Measurements from ENCODE around the gene CDSN. TPM values are rescaled to one million over a fixed set of nuclear protein-coding genes. Genes with fewer than 3 reads are reported as not detected.

CDSN gene
- polyA plus RNA-seq, 1 donor (not counting 4 experiments of a cell fraction or from before 2014, with no cell fraction given), result 4.0 TPM

GRCh38 chr6:31140643-31141042 lies 20.4 kb upstream of the CDSN start:
- Histone ChIP-seq H3K4me2 (ENCODE audit: control insufficient read depth, extremely low read depth, insufficient read depth, low read depth, low read length) (no peak overlapping the region), H3K4me3 (ENCODE audit: control insufficient read depth in 2 of 3, extremely low read depth in 1 of 3, insufficient read depth in 2 of 3, low read depth in 1 of 3, low read length in 3 of 3) (no peak overlapping the region), H2AFZ (ENCODE audit: control insufficient read depth, low read length) (no peak overlapping the region), H3K9me1 (ENCODE audit: control insufficient read depth, extremely low read depth, insufficient read depth, low read length) (no peaks in the 10 kb centered on the region), H3K4me1 (ENCODE audit: control insufficient read depth, extremely low read depth, insufficient read depth, low read length) (peaks cover 10% of the 10 kb centered on the region), H3K36me3 (ENCODE audit: control insufficient read depth in 2 of 2, extremely low read depth in 1 of 2, insufficient read depth in 2 of 2, low read length in 2 of 2) (peaks cover 2 to 3% of the 10 kb centered on the region in 2 experiments), H3K79me2 (ENCODE audit: control insufficient read depth, insufficient read depth, low read length) (no peaks in the 10 kb centered on the region), H3K27me3 (ENCODE audit: control insufficient read depth, extremely low read depth, insufficient read depth, low read length) (no peaks in the 10 kb centered on the region), H3K9ac (ENCODE audit: control insufficient read depth, extremely low read depth, insufficient read depth, low read length) (no peak overlapping the region), H3K27ac (ENCODE audit: control insufficient read depth, insufficient read depth, low read length) (no peak overlapping the region), H4K20me1 (ENCODE audit: control insufficient read depth, extremely low read depth, insufficient read depth, low read length) (no peaks in the 10 kb centered on the region), H3K9me3 (ENCODE audit: control insufficient read depth, low read depth, low read length) (no peaks in the 10 kb centered on the region)
- FAIRE-seq, result no peak
- no peak for DNase-seq (ENCODE audit: low read depth, low spot score)
- dilution Hi-C loops (cut with MboI; ENCODE audit: extremely low pct_ligation_motif_present, low sequenced_read_pairs), result no loop called here
- TF ChIP-seq, protein P1, sequence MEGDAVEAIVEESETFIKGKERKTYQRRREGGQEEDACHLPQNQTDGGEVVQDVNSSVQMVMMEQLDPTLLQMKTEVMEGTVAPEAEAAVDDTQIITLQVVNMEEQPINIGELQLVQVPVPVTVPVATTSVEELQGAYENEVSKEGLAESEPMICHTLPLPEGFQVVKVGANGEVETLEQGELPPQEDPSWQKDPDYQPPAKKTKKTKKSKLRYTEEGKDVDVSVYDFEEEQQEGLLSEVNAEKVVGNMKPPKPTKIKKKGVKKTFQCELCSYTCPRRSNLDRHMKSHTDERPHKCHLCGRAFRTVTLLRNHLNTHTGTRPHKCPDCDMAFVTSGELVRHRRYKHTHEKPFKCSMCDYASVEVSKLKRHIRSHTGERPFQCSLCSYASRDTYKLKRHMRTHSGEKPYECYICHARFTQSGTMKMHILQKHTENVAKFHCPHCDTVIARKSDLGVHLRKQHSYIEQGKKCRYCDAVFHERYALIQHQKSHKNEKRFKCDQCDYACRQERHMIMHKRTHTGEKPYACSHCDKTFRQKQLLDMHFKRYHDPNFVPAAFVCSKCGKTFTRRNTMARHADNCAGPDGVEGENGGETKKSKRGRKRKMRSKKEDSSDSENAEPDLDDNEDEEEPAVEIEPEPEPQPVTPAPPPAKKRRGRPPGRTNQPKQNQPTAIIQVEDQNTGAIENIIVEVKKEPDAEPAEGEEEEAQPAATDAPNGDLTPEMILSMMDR (optimal IDR thresholded peaks at IDR 0.05 in 1 of 3, IDR thresholded peaks at IDR 0.05 in 1 of 3, conservative IDR thresholded peaks at IDR 0.05 in 1 of 3; ENCODE audit: extremely low read depth in 1 of 3, insufficient read depth in 2 of 3, low read length in 3 of 3), result no peak
- TF ChIP-seq EZH2 (IDR thresholded peaks at IDR 0.05; ENCODE audit: low read length), result no peak

- Histone ChIP-seq H3K9ac (ENCODE audit: control insufficient read depth, extremely low read depth, insufficient read depth, low read length) (no peak overlapping the region), H2AFZ (ENCODE audit: control insufficient read depth, low read length) (no peak overlapping the region), H3K4me1 (ENCODE audit: control insufficient read depth, extremely low read depth, insufficient read depth, low read length) (peaks cover 10% of the 10 kb centered on the region), H3K27me3 (ENCODE audit: control insufficient read depth, extremely low read depth, insufficient read depth, low read length) (no peaks in the 10 kb centered on the region), H3K27ac (ENCODE audit: control insufficient read depth, insufficient read depth, low read length) (no peak overlapping the region), H3K4me2 (ENCODE audit: control insufficient read depth, extremely low read depth, insufficient read depth, low read depth, low read length) (no peak overlapping the region), H4K20me1 (ENCODE audit: control insufficient read depth, extremely low read depth, insufficient read depth, low read length) (no peaks in the 10 kb centered on the region), H3K4me3 (ENCODE audit: control insufficient read depth in 2 of 3, extremely low read depth in 1 of 3, insufficient read depth in 2 of 3, low read depth in 1 of 3, low read length in 3 of 3) (no peak overlapping the region), H3K9me1 (ENCODE audit: control insufficient read depth, extremely low read depth, insufficient read depth, low read length) (no peaks in the 10 kb centered on the region), H3K36me3 (ENCODE audit: control insufficient read depth in 2 of 2, extremely low read depth in 1 of 2, insufficient read depth in 2 of 2, low read length in 2 of 2) (peaks cover under 1 to 3% of the 10 kb centered on the region in 2 experiments), H3K79me2 (ENCODE audit: control insufficient read depth, insufficient read depth, low read length) (no peaks in the 10 kb centered on the region), H3K9me3 (ENCODE audit: control insufficient read depth, low read depth, low read length) (no peaks in the 10 kb centered on the region)
- TF ChIP-seq, protein P1 (optimal IDR thresholded peaks at IDR 0.05 in 1 of 3, IDR thresholded peaks at IDR 0.05 in 1 of 3, conservative IDR thresholded peaks at IDR 0.05 in 1 of 3; ENCODE audit: extremely low read depth in 1 of 3, insufficient read depth in 2 of 3, low read length in 3 of 3), result no peak
- no peak for TF ChIP-seq EZH2 (IDR thresholded peaks at IDR 0.05; ENCODE audit: low read length)
- DNase-seq (ENCODE audit: low read depth, low spot score) (no peak), FAIRE-seq (peak; percentile 44)
- dilution Hi-C loops (cut with MboI; ENCODE audit: extremely low pct_ligation_motif_present, low sequenced_read_pairs), result no loop called here
Measured at GRCh38 chr6:31139599-31139998, 19.4 kb upstream of the CDSN start.
